Pons (tissue), 1 donor: ENCODE results near the gene RCOR1.
"Not testable (repeated sequence)": the region's sequence is repeated elsewhere in the genome, so short reads cannot be mapped to it uniquely, and the experiment has no call there.

ENCODE experiments used
- DNase-seq: peaks from one replicate; pipeline ENCODE4 v3.0.0-alpha.2; 2016; ENCODE audit warnings: low spot score

Gene RCOR1

DNA sequence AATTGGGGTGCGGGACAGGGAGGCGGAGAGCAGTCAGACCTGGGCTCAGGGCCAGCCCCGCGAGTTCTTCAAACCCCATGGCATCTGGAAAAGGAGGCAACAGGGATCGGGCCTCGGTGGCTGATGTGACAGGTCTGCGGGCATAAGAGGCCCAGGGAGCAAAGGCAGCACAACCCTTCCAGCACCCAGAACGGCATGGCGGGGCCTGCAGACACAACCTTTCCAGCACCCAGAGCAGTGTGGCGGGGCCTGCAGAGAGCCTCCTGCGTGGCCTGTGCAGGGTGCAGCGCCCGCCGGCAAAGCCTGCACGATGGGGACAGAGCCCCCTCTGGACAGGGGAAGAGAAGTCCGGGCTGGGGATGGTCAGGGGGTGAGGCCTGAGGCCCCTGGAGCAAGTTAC, 158.6 kb downstream of the RCOR1 start:
- DNase-seq = no peak

DNA sequence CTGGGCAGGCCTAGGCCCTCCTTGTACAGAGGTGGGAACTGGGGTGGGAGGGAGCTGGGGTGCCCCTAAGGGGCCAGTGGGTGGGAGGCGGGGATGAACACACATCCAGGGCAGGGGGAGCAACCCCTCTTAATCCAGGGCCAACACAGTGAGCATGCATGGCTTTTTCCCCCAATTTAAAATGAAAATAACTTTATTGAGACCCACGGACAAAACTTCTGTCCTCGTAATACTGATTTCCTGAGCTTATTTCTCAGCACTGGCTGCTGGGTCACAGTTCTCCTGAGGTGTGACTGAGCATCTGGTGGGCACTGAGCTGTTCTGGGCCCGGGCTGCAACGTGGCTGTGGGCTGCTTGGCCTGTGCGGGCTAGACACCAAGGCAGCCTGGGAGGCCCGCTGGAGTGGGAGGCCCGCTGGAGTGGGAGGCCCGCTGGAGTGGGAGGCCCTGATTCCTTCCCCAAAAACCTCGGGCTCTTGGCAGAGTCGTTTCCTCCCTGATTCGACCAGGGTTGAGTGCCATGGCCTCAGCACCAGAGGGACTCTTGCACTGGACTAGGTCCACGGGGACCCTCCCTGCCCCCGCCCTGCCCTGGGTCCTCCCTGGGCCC, 159.9 kb downstream of the RCOR1 start:
- no peak for DNase-seq

DNA sequence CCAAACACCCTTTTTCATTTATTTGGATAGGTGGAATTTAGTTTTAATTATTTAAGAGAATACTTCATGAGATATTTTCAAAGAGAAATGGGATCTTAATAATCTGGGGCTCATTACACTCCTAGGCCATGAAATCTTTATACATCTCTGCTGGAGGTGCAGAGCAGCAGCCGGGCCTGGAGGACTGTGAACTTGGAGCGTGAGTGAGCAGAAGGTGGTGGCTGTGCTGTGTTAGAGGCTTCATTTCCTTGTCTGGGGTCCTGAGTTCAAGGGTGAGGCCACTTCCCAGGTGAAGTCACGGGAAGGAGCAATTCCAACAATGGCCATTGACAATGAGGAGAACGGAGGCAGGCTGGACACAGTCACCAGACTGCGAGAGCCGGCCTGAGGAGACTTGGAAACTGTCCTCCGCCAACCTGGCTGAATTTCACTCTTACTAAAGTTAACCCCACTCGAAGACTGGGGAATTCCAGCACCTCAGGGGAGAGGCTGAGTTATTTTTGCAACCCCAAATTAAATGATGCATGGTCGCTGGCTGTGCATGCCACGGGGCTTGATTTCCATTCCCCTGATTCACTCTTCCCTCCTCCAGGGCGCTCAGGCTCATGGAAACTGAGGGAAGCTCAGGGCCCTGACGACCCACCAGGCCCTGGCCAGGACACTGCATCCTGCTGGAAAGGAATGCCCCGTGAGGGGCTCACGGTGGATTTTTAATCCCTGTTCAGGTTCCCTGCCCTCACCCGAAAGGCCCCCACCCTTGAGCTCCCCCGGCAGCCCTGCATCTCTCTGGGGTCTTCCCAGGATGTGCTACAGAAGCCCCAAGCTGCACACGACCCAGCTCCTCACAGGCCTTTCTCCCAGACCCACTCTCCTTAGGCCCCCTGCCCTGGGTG, 162.2 kb downstream of the RCOR1 start:
- no peak for DNase-seq

DNA sequence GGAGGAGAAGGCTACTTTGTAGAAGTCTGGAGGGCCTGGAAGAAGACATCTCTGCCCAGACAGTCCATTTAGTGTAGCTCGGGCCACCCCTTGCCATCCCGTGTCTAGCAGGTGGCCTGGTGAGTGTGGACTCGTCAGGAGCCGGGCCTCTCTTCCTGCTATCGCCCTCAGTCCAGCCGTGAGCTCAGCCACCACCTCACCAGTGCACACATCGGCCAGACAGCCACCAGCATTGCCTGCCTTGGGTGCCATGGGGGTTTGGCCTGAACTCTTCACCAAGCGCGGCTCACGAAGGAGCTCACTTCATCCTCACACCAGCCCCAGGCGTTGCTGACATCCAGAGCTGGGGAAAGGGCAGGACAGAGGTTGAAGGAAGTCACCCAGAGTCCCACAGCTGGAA, 165.2 kb downstream of the RCOR1 start:
- no peak for DNase-seq

DNA sequence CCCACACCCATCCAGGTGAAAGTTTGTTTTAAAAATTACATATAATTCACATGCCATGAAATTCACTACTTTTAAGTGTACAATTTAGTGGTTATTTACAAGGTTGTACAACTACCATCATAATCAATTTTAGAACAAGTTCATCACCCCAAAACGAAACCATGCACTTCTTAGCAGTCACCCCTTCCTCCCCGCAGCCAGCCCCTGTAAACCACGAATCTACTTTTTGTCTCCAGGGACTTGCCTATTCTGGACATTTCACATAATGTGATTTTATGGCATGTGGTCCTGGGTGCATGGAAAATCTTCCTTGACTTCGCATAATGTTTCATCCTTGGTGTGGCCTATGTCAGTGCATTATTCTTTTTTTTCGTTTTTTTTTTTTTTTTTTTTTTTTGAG, 165.6 kb downstream of the RCOR1 start:
- no peak for DNase-seq

DNA sequence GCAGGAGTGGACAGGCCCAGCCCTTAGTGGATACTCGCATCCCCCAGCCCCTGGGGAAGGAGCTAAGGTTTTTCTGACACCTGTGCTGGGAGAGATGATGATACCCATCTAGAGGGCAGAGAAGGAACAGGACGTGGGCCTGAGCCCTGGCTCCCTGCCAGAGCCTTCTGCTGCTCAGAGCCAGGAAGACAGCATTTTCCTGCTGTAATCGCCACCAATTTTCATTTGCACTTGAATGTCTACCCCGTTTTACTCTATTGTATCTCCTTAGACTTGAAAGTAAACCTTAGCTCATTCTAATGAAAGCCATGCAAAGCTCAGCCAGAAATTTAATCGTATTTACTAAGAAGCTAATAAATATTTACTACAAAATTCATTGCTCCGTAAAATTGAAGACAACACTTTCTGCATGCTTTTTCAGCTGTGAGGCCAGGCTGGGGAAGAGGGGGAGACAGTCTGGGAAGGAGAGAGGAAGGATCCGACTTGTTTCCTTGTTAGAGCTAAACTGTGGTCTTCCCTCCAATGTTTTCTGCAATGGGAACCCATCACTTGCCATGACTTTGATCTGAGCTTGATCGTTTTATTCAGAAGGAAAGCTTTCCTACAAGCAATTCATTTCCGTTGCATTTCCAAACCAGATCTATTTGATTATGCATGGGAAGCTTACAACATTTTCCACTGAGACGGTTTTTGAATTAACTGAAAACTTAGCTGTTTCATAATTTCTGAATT, 167.2 kb downstream of the RCOR1 start:
- no peak for DNase-seq

DNA sequence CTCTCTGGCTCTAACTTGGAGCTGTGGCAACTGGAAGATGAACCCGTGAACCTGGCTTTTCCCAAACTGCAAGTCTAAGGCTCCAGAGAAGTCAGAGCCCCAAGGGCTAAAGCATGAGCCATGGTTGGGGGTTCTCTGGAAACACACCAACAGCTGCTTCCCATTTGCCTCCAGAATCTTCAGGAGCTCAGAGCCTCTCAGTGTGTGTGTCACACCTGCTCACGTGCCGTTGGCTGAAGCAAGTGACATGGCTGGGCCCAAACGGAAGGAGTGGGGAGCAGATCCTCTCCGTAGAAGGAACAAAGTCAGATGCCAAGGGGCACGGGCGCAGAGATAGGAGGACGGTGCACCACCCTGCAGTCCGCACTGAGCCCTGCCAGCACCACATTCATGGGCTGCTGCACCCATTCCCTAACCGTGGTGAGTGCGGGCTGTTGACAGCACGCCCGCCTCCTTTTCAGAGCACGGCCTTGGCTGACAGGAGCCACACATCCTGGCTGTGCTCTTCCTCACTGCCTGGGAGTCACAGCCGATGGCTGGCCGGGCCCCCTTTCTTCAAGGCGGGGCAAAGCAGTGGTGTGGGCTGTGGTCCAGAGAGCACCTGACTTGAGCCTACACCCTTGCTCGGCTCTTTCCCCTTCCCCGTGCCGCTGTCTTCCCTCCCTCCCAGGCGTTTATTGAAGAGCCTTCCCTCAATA, 168.2 kb downstream of the RCOR1 start:
- DNase-seq = no peak

DNA sequence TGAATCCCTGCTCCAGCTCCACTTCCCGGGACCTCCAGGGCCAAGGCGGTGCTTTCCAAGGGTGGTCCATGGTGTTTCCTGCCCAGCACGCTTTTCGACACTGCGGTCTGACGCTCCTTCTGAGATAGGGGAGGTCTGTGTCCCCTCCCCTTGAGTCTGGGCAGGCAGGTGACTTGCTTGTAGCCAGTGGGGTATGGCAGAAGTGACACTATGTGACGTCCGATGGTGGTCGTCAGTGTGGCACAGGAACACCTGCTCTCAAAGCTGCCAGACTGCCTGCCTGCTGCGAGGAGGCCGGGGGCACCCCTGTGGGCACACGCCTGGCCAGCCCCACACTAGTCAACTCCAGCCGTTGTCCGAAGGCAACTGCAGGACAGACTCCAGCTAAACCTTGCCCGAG, 168.8 kb downstream of the RCOR1 start:
- DNase-seq = no peak

DNA sequence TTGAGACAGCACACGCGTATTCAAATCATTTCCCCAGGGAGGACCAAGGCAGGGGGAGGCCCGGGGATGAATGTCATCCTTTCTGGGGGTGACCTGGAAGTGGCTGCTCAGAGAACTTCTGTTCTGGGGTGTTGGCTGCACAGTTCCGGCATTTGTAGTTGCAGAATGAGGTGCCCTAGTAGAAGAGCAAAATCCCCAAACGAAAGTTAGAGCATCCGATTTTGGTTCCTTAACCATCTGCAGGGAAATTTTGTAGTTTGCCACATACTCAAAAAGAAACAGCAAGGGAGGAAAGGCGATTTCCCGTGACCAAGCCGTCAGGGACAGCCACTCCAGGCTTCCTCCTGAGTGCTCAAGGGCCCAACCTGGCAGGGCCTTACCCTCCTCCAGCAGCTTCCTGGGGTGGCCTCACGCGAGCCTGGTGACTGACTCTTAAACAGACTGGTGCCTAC, 171.8 kb downstream of the RCOR1 start:
- DNase-seq = no peak

DNA sequence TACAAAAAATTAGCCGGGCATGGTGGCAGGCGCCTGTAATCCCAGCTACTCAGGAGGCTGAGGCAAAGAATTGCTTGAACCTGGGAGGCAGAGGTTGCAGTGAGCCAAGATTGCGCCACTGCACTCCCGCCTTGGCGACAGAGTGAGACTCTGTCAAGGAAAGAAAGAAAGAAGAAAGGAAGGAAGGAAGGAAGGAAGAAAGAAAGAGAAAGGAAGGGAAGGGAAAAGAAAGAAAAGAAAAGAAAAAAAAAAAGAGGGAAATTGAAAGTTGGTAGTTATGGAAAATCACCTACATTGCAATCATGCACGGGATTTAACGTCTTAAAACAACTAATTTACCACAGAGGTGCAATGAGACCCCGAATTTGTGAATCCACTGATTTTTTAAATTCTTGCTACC, 173.3 kb downstream of the RCOR1 start:
- DNase-seq = not testable (repeated sequence)

DNA sequence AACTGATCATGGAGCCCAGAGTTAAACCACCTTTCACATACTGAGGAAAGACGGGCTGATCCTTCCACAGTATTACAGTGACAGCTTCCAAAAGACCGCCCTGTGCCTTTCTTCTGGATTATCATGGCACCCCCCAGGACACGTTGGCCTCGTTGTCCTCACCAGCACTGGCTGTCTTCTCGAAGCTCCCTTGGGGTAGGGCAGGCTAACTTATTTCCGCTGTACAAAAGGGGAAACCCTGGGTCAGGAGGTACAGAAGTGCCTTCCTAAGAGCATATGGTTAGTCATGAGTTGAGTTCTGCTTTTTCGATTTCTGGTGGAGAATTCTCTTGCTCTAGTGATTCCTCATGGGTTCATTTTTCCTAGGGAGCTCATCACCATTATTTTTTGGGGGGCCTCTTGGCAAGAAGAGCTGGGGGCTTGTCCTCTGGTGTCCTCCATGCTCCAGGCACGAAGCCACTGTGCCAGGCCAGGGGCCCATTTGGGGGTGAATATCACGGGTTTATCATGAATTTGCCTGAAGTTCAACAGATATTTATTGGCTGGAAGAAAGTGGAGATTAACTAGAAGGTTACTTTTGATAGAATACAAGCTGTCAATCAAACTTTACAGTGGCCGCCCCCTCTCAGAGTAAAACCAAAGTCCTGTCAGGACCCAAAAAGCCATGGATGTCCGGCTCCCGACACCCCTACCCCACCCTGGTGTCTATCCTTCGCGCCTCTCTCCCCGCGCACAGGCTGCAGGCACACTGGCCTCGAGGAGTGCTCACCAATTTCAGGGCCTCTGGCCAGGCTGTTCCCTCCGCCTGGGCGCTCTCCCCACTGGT, 176.0 kb downstream of the RCOR1 start:
- peak; percentile 75 for DNase-seq

DNA sequence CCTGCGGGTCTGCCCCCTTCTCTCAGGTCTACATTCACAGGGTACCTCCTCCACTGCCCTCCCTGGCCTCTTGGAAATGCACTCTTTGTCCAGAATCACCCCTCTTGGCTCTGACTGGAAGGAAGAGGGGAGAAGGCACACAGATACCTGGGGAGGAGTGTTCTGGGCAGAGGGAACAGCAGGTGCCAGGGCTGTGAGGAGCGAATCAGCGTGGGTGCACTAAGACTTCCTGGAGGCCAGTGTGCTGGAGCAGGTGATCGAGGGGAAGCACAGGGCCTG, 176.5 kb downstream of the RCOR1 start:
- no peak for DNase-seq

DNA sequence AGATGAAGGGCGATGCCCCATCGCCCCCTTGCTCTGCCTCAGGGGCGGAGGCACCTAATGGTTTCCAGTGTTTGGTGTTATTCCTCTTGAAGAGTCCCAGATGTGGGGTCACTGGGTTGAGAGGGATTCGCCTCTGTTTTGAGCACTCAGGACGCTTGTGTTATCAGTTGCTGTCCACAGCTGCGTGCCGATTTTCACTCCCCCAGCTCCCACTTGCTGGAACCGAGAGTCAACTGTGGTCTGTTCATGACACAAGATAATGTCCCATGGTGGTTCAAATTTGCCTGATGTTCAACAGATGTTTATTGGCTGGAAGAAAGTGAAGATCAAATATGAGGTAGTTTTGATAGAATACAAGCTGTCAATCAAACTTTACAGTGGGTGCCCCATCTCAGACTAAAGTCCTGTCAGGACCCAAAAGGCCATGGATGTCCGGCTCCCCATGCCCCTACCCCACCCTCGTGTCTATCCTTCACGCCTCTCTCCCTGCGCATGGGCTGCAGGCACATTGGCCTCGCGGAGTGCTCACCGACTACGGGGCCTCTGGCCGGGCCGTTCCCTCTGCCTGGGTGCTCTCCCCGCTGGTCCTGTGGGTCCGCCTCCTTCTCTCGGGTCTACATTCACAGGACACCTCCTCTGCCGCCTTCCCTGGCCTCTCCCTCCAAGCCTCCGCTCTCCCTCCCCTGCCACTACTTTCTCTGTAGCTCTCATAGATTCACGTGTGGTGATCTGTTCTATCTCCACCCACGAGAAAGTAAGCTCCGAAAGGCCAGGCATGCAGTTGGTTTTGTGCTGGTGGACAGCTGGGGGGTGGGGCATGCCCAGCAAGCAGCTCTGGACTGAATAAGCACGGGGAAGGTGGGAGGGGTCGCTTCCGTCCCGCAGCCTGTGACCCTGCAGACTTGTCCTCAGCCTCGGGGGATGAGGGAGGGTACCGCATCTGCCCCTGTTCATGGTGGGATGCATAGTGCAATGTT, 178.0 kb downstream of the RCOR1 start:
- no peak for DNase-seq

DNA sequence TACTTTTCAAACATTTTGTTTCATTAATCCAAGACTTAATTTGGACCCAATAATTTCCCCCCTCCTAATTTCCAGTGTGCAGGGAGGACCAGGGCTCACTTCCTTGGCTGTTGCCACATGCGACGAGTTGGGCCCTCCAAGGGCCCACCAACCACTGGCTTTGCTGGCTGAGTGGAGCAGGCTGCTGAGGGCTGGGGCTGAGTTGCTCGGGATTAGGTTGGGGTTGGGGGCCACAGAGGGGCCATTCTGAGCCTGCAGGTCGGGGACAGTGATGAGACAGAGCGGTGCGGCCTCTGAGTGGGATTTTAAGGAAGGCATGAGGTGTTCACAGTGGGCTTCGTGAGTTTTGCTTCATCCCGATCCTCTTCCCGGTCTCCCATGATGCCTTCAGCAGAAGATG, 178.7 kb downstream of the RCOR1 start:
- DNase-seq = no peak

DNA sequence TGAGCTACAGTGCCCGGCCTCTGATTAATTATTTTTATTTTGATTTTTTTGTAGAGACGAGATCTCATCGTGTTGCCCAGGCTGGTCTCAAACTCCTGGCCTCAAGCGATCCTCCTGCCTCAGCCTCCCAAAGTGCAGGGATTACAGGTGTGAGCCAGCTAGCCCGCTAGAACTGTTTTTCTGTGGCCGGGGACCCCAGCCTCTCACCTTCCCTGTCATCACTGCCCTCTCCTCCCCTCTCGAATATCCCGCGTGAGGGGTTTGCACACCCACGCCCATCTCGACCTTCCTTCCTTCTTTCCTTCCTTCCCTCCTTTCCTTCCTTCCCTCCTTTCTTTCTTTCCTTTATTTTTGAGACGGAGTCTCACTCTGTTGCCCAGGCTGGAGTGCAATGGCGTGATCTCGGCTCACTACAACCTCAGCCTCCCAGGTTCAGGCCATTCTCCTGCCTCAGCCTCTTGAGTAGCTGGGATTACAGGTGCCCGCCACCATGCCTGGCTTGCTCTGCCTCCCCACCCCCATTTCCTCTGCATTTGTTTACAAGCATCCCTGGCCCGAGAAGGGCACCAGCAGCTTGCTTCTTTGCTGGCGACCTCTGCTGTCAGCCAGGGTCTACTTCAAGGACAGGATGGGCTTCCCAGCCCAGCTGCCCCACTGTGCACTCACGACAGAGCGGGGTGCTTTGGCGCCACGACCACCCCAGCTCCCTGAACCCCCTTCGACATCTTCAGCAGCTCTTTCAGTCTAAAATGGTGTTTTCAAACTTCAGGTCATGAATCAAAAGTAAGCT, 180.5 kb downstream of the RCOR1 start:
- no peak for DNase-seq

DNA sequence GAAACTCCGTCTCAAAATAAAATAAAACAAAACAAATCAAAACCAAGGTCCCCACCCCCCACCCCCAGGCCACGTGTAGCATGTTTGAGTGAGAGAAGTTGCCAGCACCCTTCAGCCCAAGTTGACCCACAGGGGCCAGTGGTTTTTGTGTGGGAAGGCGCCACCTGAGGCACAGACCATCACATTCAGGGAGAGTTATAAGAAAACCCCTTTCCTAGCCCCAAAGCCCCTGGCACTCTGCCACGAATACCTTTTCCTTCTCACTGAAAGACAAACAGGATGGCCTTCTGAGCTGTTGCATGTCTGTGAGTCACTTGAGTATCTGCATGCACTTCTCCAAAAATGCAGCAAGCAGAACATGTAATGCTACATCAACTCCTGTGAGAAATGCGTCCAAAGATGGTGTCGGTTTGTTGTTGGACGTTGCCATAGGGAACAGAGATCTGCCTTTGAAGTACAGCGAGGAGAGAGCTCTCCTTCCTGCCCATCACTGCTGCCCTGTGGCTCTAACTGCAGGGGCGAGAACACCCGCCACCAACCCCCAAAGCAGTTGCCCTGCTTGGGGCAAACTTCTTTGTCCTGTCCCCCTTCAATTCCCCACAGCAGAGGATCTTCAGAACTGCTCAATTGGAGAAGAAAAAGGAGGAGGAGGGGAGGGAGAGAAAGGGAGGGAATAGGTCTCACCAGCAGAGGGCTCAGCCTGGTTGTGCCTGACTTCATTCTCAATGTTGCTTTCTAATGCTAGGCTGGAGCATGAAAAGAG, 182.1 kb downstream of the RCOR1 start:
- DNase-seq = peak; percentile 86

DNA sequence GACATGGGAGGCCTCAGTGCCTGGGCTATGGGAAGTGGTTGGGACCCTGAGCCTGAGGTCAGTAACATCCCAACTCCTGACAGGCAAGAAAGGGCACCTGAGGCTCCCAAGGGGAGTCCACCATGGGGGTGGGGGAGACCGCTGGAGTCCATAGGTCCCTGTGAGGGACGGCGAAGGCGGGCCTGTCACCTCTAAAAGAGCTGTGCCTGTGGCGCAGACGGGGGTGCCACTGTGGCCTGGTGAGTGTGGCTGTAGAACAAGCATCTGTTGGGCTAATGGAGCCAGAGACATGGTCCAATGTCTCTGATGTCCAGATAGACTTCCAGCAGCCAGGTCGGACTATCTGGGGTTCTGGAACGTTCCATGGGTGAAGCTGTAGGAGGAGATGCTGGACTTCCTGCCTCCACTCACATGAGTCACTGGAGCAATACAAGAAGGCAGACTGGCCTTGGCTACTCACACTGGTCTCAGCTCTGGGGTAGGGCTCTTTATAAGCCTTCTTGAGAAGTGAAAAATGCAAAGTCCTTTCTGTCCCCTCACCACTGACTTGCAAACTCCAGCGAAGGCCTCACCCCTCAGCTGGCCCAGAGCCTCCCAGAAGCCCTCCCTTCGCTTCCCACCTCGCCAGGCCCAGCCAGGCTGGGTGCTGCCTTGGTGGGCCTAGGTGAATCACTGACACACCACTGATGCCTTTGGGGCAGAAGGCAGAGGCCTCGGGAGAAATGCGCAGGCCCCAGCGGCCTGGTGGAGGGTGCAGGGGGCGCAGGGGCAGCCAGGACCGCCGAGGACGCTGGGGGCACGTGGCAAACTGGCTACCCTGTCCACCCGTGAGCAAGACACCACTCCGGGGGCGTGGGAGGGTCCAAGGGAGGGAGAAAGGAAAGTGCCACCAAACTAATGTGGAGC, 183.7 kb downstream of the RCOR1 start:
- peak; percentile 48 for DNase-seq
